CD4-positive, alpha-beta T cell treated with Interleukin-1 beta for 1 hour (primary cell): ENCODE results near the gene SPEF1.

ENCODE experiments used
- DNase-seq, 2 donors: peaks; one replicate each; pipeline ENCODE4 v3.0.0-alpha.2; 2020 to 2022

Gene SPEF1

GRCh38 chr20:3728354-3728753 lies 52.9 kb downstream of the SPEF1 start:
- DNase-seq = no peak
